ENCODE data around the gene MACF1. TPM values are rescaled to one million over a fixed set of nuclear protein-coding genes. Genes with fewer than 3 reads are reported as not detected.

MACF1 gene
- total and polyA plus RNA-seq, 4 donors = 284 to 366 (median 329) TPM

DNA sequence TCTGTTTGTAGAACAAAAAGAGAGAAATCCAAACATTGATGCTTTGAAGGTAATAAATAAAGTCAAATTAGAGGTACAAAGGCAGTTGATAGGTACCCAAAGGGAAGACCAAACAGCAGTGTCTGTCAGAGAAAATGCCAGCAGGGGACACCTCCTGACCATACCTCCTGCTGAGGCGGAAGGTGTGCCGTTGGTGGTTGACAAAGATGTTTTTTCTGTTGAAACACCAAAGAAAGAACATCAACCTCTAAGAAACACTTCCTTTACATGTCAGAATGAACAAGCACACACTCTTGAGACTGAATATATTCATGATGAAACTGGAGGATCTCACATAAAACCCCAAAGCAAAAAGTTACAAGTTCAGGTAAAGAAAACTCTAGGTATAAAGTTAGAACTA lies 128.3 kb downstream of the MACF1 start:
- Histone ChIP-seq H3K27ac (ENCODE audit: low read depth, low read length) (no peak overlapping the region), H3K27me3 (ENCODE audit: control insufficient read depth, insufficient read depth, low read length) (no peaks in the 10 kb centered on the region), H3K36me3 (ENCODE audit: control insufficient read depth, insufficient read depth, low read length) (peaks cover 27% of the 10 kb centered on the region)

DNA sequence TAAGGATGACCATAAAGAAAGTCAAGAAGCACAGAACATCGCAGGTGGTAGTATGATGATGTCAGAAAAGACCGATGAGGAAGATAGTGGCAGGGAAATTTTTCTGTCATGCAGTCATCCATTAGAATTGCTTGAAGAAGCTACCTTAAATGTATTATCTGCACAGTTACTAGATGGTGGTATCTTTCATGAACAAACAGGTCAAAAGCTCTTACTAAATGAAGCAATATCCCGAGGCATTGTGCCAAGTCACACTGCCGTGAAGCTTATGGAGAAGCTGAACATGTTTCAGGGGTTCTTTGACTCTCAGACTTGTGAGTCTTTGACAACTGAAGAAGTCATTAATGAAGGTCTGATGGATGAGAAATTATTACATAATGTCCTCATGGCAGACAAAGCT lies 128.8 kb downstream of the MACF1 start:
- Histone ChIP-seq H3K27me3 (ENCODE audit: control insufficient read depth, insufficient read depth, low read length) (no peaks in the 10 kb centered on the region), H3K4me3 (ENCODE audit: low read depth, low read length) (no peak overlapping the region), H3K9me3 (ENCODE audit: control insufficient read depth, insufficient read depth, low read length) (no peaks in the 10 kb centered on the region), H3K4me1 (ENCODE audit: control insufficient read depth, insufficient read depth, low read length) (no peaks in the 10 kb centered on the region), H3K27ac (ENCODE audit: low read depth, low read length) (no peak overlapping the region), H3K36me3 (ENCODE audit: control insufficient read depth, insufficient read depth, low read length) (peaks cover 26% of the 10 kb centered on the region)
- WGBS (ENCODE audit: insufficient coverage) = 80% methylated on average over 2 of the region's 4 CpGs
- no peak for DNase-seq (ENCODE audit: low read depth in 4 of 6, low spot score in 6 of 6)

More for the DNA sequence above, 128.3 kb downstream of the MACF1 start:
- Histone ChIP-seq H3K4me3 (ENCODE audit: low read depth, low read length) (no peak overlapping the region), H3K4me1 (ENCODE audit: control insufficient read depth, insufficient read depth, low read length) (no peaks in the 10 kb centered on the region), H3K9me3 (ENCODE audit: control insufficient read depth, insufficient read depth, low read length) (no peaks in the 10 kb centered on the region)
- no CpG with 5 or more reads among the region's 2 CpGs for WGBS (ENCODE audit: insufficient coverage)
- no peak for DNase-seq (ENCODE audit: low read depth in 4 of 6, low spot score in 6 of 6)

DNA sequence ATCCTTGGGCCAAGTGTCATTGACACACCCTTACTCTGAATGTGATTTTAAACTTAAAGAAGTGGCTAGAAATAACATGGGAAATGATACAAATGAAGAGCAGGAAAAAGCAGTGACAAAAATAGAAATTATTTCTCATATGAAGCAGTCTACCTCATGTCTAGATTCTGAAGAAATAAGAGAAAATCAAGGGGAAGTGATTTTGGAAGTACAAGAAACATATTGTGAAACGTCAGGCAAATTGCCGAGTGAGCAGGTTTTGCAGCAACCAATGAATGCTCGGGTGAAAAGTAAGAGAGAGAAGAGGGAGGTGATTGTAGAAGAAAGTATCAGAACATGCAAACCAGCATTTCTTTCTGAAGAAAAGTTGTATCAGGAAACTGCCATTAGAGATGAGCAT lies 130.7 kb downstream of the MACF1 start:
- Histone ChIP-seq H3K27me3 (ENCODE audit: control insufficient read depth, insufficient read depth, low read length) (no peaks in the 10 kb centered on the region), H3K9me3 (ENCODE audit: control insufficient read depth, insufficient read depth, low read length) (no peaks in the 10 kb centered on the region), H3K4me1 (ENCODE audit: control insufficient read depth, insufficient read depth, low read length) (no peaks in the 10 kb centered on the region), H3K4me3 (ENCODE audit: low read depth, low read length) (no peak overlapping the region), H3K36me3 (ENCODE audit: control insufficient read depth, insufficient read depth, low read length) (peaks cover 37% of the 10 kb centered on the region), H3K27ac (ENCODE audit: low read depth, low read length) (no peak overlapping the region)
- WGBS (ENCODE audit: insufficient coverage) = 80% methylated on average over 3 of the region's 3 CpGs
- DNase-seq (ENCODE audit: low read depth in 4 of 6, low spot score in 6 of 6) = no peak

DNA sequence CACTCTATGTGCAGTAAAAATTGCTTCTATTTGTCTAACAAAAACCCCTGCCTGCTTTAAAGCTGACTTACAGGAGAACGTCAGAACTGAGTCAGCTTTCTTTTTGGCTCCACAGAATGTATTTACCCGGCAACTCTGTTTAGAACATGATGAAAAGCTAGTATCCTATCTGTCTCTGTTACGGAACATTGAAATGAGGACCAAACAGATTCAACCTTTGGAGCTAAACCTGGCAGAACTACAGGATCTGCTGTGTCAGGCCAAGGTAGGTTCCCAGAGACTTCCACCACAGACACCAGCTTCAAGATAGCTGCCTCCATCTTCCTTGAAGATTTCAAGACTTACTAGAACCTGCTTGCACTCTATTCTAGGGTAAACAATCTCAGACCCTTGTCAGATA lies 132.6 kb downstream of the MACF1 start:
- Histone ChIP-seq H3K4me3 (ENCODE audit: low read depth, low read length) (no peak overlapping the region), H3K27ac (ENCODE audit: low read depth, low read length) (no peak overlapping the region), H3K9me3 (ENCODE audit: control insufficient read depth, insufficient read depth, low read length) (no peaks in the 10 kb centered on the region), H3K36me3 (ENCODE audit: control insufficient read depth, insufficient read depth, low read length) (peaks cover 38% of the 10 kb centered on the region), H3K4me1 (ENCODE audit: control insufficient read depth, insufficient read depth, low read length) (no peaks in the 10 kb centered on the region), H3K27me3 (ENCODE audit: control insufficient read depth, insufficient read depth, low read length) (no peaks in the 10 kb centered on the region)
- 85% methylated on average over 3 of the region's 3 CpGs for WGBS (ENCODE audit: insufficient coverage)
- no peak for DNase-seq (ENCODE audit: low read depth in 4 of 6, low spot score in 6 of 6)

DNA sequence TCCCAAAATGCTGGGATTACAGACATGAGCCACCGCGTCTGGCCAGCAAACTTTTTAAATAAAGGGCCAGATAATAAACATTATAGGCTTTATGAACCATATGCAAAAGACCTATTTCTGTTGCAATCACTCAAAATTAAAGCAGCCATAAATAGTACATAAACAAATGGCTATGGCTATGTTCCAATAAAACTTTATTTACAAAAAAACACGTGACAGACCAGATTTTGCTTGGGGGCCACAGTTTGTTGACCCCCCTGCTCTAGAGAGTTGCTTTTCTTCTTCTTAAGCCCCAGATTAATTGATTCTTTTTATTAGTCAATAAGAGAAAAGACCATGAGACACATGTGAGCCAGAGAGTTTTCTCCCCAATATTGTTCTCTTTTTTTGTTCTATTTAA lies 138.3 kb downstream of the MACF1 start:
- no peak for DNase-seq (ENCODE audit: low read depth in 4 of 6, low spot score in 6 of 6)
- Histone ChIP-seq H3K9me3 (ENCODE audit: control insufficient read depth, insufficient read depth, low read length) (no peaks in the 10 kb centered on the region), H3K27ac (ENCODE audit: low read depth, low read length) (no peak overlapping the region), H3K36me3 (ENCODE audit: control insufficient read depth, insufficient read depth, low read length) (peaks cover 56% of the 10 kb centered on the region), H3K27me3 (ENCODE audit: control insufficient read depth, insufficient read depth, low read length) (no peaks in the 10 kb centered on the region), H3K4me3 (ENCODE audit: low read depth, low read length) (no peak overlapping the region), H3K4me1 (ENCODE audit: control insufficient read depth, insufficient read depth, low read length) (no peaks in the 10 kb centered on the region)
- 100% methylated on average over 2 of the region's 3 CpGs for WGBS (ENCODE audit: insufficient coverage)

DNA sequence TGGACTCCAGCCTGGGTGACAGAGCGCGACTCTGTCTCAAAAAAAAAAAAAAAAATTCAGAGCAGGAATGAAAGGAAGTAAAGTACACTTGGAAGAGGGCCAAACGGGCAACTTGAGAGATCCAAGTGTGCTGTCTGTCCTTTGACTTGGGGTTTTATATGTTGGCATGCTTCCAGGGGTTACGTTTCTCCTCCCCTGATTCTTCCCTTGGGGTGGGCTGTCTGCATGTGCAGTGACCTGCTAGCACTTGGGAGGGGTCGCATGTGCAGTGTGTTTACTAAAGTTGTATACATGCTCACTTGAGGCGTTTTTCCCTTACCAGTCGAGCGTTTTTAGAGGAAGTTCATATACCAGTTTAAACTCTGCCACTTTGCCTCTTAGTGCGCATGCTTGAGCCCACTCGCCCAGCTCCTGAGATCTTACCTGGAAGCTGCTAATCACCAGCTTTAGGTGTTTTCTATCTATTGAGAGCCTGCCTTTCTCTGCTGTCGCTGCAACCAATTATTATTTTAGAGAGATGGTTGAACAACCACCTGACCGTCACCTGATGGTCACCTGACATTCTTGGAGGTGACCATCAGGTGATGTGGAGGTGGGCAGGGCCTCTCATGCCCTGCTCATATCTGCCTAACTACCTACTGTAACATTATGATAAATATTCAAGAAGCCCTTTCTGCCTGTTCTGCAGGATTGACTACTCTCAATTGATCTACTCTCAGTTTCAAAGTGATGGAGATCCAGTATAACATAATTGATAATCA lies 140.1 kb downstream of the MACF1 start:
- peaks cover 52% of the 10 kb centered on the region for H3K36me3 ChIP-seq (ENCODE audit: control insufficient read depth, insufficient read depth, low read length)
- no peak overlapping the region for H3K4me3 ChIP-seq (ENCODE audit: low read depth, low read length)
- WGBS (ENCODE audit: insufficient coverage) = 73% methylated on average over 10 of the region's 12 CpGs
- peak in 2 of 6 donors; percentile 9 to 54 for DNase-seq (ENCODE audit: low read depth in 4 of 6, low spot score in 6 of 6)
- no peaks in the 10 kb centered on the region for H3K27me3 ChIP-seq (ENCODE audit: control insufficient read depth, insufficient read depth, low read length)
- H3K27ac ChIP-seq (ENCODE audit: low read depth, low read length) = no peak overlapping the region
- H3K9me3 ChIP-seq (ENCODE audit: control insufficient read depth, insufficient read depth, low read length) = no peaks in the 10 kb centered on the region
- H3K4me1 ChIP-seq (ENCODE audit: control insufficient read depth, insufficient read depth, low read length) = no peaks in the 10 kb centered on the region

DNA sequence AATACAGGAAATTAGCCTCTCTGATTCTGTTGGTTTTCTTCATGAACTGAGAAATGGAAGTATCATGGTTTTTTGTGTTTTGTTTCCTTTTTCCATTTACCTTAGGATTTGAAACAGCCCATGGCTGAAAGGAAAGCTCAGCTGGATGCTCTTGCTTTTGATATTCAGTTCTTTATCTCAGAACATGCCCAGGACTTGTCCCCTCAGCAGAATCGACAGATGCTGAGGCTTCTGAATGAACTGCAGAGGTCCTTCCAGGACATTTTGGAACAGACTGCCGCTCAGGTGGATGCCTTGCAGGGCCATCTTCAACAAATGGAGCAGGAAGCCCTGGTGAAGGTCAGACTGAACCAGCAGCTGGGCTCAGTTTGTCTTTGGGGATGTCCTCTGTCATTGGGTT lies 142.4 kb downstream of the MACF1 start:
- H3K4me1 ChIP-seq (ENCODE audit: control insufficient read depth, insufficient read depth, low read length) = no peaks in the 10 kb centered on the region
- peaks cover 51% of the 10 kb centered on the region for H3K36me3 ChIP-seq (ENCODE audit: control insufficient read depth, insufficient read depth, low read length)
- no peak for DNase-seq (ENCODE audit: low read depth in 4 of 6, low spot score in 6 of 6)
- WGBS (ENCODE audit: insufficient coverage) = 86% methylated on average over 1 of the region's 2 CpGs
- H3K27ac ChIP-seq (ENCODE audit: low read depth, low read length) = no peak overlapping the region
- H3K9me3 ChIP-seq (ENCODE audit: control insufficient read depth, insufficient read depth, low read length) = no peaks in the 10 kb centered on the region
- no peak overlapping the region for H3K4me3 ChIP-seq (ENCODE audit: low read depth, low read length)
- H3K27me3 ChIP-seq (ENCODE audit: control insufficient read depth, insufficient read depth, low read length) = no peaks in the 10 kb centered on the region

DNA sequence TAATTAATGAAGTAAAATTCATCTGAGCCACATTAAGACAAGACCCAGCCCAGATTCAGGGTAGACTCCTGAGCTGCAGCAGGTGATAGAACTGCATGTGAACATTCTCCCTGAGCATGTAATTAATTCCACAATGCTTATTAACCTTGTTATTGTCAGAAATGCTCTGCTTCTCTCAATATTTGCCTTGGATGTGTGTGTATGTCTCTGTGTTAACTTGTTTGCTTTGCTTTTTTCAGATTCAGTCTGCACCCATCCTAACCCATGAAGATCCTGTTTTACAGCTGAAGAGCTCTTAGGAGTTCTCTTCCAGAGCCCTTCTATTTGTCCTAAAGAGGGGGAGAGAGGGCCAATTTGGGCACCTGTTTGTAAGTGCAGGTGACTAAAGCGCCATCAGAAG lies 143.8 kb downstream of the MACF1 start:
- DNase-seq (ENCODE audit: low read depth in 4 of 6, low spot score in 6 of 6) = no peak
- Histone ChIP-seq H3K36me3 (ENCODE audit: control insufficient read depth, insufficient read depth, low read length) (peaks cover 52% of the 10 kb centered on the region), H3K4me3 (ENCODE audit: low read depth, low read length) (no peak overlapping the region), H3K9me3 (ENCODE audit: control insufficient read depth, insufficient read depth, low read length) (no peaks in the 10 kb centered on the region), H3K4me1 (ENCODE audit: control insufficient read depth, insufficient read depth, low read length) (no peaks in the 10 kb centered on the region), H3K27ac (ENCODE audit: low read depth, low read length) (no peak overlapping the region), H3K27me3 (ENCODE audit: control insufficient read depth, insufficient read depth, low read length) (no peaks in the 10 kb centered on the region)
- no CpG with 5 or more reads among the region's 1 CpG for WGBS (ENCODE audit: insufficient coverage)

DNA sequence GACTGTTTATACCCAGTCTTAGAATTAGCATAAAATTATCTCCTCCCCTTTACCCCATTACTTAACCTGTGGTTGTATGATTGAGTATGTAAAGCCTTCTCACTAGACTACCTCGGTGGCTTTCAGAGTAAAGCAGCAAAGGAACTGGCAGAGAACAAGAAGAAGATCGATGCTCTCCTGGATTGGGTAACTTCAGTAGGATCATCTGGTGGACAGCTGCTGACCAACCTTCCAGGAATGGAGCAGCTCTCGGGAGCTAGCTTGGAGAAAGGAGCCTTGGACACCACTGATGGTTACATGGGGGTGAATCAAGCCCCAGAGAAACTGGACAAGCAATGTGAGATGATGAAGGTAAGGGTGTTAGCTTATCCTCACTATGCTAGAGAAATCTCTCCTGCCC lies 148.4 kb downstream of the MACF1 start:
- Histone ChIP-seq H3K27me3 (ENCODE audit: control insufficient read depth, insufficient read depth, low read length) (no peaks in the 10 kb centered on the region), H3K4me1 (ENCODE audit: control insufficient read depth, insufficient read depth, low read length) (no peaks in the 10 kb centered on the region), H3K36me3 (ENCODE audit: control insufficient read depth, insufficient read depth, low read length) (peaks cover 48% of the 10 kb centered on the region), H3K4me3 (ENCODE audit: low read depth, low read length) (no peak overlapping the region), H3K9me3 (ENCODE audit: control insufficient read depth, insufficient read depth, low read length) (no peaks in the 10 kb centered on the region), H3K27ac (ENCODE audit: low read depth, low read length) (no peak overlapping the region)
- WGBS (ENCODE audit: insufficient coverage) = 95% methylated on average over 2 of the region's 3 CpGs
- DNase-seq (ENCODE audit: low read depth in 4 of 6, low spot score in 6 of 6) = no peak

DNA sequence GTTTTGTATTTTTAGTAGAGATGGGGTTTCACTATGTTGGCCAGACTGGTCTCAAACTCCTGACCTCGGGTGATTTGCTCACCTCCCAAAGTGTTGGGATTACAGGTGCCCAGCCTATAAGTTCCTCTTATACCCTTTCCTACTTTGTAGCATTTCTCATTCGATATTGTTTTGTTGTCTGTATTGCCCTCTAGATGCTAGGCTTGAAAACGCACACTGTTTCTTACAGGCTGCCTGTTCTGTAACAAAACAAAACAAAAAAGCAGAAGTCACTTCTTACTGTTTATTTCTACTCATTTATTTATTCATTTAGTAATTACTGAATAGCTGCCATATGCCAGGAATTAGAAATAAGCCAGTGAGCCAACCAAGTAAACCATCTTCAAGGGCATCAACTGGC lies 150.1 kb downstream of the MACF1 start:
- no peak overlapping the region for H3K27ac ChIP-seq (ENCODE audit: low read depth, low read length)
- no peaks in the 10 kb centered on the region for H3K4me1 ChIP-seq (ENCODE audit: control insufficient read depth, insufficient read depth, low read length)
- H3K9me3 ChIP-seq (ENCODE audit: control insufficient read depth, insufficient read depth, low read length) = no peaks in the 10 kb centered on the region
- peaks cover 52% of the 10 kb centered on the region for H3K36me3 ChIP-seq (ENCODE audit: control insufficient read depth, insufficient read depth, low read length)
- no CpG with 5 or more reads among the region's 3 CpGs for WGBS (ENCODE audit: insufficient coverage)
- DNase-seq (ENCODE audit: low read depth in 4 of 6, low spot score in 6 of 6) = peak in 1 of 6 donors; percentile 24
- H3K27me3 ChIP-seq (ENCODE audit: control insufficient read depth, insufficient read depth, low read length) = no peaks in the 10 kb centered on the region
- H3K4me3 ChIP-seq (ENCODE audit: low read depth, low read length) = no peak overlapping the region
